GM21717 (cell line): ENCODE measurements around the gene USP12.
"Not testable (repeated sequence)": the region's sequence is repeated elsewhere in the genome, so short reads cannot be mapped to it uniquely, and the experiment has no call there.

ENCODE experiments used
- ATAC-seq: cut with Tn5 transposase; IDR thresholded peaks from one replicate; pipeline ENCODE4 v1.9.1; 2021; ENCODE audit warnings: mild to moderate bottlenecking, moderate library complexity; ENCODE audit not compliant: unreplicated experiment

The USP12 gene

DNA sequence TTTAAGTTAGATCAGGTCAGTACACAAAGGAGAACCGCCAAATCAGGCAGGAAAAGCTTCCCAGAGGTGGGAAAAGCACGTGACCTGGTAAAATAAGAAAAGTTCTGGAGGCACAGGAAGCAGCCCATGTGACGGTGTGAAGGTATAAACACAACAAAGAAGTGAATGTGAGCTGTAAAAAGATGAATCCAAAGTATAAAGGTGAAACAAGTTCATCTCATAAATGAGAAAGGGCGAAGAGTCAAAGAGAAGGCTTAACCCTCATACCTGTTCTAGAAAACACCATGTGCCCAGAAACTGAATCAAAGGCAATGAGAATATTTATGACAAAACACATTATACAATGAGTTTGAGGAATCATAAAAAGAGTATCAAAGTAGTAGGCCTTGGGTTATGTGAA is 47.0 kb downstream of the USP12 start:
- ATAC-seq, result no peak

DNA sequence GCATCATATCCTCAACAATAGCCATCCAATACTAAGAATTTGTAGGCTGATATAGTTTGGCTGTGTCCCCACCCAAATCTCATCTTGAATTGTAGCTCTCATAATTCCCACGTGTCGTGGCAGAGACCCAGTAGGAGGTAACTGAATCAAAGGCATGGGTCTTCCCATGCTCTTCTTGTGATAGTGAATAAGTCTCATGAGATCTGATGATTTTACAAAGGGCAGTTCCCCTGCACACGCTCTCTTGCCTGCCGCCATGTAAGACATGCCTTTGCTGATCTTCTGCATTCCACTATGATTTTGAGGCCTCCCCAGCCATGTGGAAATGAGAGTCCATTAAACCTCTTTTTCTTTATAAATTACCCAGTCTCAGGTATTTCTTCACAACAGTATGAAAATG is 48.2 kb downstream of the USP12 start:
- ATAC-seq, result not testable (repeated sequence)

DNA sequence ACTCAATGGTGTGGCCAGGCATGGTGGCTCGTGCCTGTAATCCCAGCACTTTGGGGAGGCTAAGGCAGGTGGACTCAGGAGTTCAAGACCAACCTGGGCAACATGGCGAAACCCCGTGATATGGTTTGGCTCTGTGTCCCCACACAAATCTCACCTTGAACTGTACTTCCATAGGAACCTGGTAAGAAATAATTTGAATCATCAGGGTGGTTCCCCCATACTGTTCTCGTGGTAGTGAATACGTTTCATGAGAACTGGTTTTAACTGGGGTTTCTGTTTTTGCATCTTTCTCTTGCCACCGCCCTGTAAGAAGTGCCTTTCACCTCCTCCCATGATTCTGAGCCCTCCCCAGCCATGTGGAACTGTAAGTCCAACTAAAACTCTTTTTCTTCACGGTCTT is 49.6 kb downstream of the USP12 start:
- no peak for ATAC-seq

DNA sequence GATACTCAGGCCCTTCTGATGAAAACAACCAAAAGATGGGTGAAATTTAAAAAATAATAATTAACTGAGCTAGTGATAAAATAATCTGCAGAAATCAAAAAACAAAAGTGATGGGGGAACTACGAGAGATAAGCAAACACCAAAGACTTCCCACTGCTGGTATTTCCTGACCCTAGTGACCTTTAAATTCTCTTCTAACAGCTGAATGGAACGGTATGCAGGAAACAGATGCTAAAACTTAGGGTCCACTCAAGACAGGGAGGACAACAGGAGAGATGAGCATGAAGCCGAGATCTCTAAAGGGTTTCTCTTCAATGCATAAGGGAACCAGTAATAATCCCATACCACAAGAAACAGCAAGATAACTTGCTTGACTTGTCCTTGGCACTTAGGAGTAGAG is 50.8 kb downstream of the USP12 start:
- no peak for ATAC-seq

DNA sequence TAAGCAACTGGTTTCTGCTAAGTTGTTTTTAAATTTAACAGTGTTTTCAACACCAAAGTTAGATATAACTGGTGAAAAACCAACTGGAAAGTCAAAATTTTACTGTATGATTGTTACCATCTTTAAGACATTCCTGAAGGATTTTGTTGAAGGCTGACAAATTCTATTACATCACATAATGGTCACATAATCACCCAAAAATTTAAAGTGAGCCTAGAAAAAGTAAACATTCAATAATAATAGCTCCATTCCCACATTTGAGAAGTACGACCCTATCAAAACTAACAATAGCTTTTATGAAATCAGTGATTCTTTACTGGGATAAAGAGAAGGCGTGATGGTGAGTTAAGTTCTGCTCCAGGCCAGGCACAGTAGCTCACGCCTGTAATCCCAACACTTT is 51.6 kb downstream of the USP12 start:
- ATAC-seq, result no peak

DNA sequence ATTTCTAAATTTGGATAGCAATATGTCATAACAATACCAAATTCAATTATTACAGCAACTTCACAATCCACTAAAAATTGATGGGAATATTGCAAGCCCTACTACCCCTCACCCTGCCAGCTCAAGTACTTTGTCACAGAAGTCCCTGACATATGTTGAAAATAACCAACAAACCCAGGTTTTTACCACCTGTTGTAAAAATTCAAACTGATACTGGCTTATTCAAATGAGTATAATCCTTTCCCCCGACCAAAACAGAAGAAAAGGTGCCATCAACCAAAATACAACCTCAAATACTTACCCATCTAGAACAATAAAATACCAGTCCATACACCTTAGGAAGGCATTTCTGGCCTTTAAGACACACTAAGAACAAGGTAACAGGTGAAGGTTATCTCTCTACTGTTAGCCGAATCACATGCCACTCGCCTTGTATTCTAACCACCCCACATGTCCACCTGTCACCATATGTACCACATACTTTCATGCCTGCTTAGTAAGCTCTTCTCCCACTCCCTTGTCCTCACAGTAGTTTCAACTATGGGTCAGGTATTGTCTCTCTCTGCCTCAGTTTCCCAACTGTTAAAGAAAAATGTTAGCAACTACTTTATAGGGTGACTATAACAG is 53.1 kb downstream of the USP12 start:
- ATAC-seq, result no peak

DNA sequence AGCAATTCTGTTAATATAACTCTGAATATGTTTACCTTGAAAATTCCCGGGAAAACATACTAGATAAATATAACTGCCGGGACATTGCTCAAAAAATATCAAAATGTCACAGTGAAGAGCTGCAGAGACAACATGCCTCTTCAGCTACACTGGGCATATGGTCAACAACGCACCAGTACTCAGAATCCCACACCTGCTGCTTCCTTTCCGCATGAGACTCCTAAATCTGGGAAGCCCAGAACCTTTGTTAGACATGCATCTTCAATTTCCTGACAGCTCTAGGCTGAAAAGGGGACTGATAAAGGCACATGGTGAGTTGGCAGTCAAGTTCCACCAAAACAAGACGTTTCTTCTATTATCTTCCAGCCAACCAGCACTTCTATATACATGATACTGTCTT is 53.7 kb downstream of the USP12 start:
- no peak for ATAC-seq

DNA sequence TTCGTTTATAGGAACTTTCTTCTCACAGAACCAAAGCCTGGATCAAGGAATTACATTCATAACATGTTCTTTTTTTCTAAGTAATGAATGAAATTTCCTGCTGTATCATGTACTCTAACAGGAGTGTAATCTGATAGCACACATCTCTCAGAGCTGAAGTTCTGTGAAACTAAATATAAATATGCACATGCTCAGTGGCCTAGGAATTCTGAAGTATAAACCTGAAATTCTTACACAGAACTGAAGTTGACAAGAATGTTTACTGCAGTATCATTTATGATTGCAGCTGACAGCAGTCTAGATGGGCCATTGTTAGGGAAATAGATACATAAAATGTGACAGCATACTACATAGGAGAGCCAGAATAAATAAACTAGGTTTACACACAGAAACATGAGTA is 54.5 kb downstream of the USP12 start:
- ATAC-seq, result no peak

DNA sequence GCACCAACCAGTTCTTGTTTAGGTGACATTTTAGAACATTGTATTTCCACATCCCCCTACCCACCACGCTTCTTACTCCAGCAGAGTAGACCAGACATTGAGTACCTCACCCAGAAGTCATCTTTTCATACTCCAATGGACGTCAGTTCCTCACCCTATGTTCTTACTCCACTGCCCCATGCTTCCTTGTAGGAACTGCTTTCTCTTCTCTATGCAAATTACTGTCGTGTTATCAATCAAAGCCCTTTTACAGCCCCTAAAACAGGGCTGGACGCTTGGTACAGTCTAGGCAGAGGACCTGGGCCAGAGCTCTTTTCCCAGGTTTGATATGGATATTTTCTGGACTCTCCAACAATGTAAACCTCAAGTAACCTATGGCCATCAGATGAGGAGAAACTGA is 58.2 kb downstream of the USP12 start:
- ATAC-seq, result no peak

DNA sequence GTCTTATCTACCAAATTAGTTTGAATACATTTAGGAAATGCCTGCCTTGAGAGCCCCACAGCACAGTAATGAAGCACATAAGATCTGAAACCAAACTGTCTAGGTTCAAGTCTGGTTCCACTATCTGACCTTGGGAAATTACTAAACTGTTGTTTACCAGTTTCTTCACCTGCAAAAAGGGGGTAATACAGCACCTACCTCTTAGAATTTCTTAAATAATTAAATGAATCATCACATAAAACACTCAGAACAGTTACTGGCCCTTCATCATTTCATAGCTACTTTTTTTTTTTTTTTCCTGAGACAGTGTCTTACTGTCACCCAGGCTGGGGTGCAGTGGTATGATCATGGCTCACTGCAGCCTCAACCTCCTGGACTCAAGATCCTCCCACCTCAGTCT is 59.6 kb downstream of the USP12 start:
- no peak for ATAC-seq

DNA sequence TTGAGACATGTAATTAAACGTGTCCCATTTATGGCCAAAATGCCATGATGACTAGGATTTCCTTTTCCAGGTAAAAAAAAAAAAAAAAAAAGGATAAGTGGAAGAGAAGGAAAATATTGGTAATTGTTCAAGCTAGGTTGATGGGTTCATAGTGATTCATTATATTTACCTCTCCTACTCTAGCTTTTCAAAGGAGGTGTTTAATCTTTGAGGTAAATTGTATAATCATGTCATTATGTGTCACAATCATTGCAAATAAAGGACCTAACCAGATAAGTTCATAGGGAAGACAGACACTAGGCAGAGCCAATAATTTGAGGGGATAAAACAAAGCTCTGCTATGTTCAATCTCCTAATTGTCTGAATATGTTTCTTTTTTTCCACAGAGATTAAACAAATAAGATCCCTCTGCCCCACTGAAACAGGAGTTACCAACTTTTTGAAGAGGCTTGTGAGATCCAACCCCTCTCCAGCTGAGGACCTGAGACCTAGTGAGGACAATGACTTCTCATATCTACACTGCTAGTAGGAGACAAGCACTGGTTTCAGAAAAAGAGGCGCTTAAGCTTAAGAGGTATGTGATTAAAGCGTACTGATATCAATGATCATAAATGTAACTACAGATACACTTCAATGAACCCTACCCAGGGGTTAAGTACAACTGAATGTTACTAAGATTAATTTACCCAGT is 61.4 kb downstream of the USP12 start:
- ATAC-seq, result no peak

DNA sequence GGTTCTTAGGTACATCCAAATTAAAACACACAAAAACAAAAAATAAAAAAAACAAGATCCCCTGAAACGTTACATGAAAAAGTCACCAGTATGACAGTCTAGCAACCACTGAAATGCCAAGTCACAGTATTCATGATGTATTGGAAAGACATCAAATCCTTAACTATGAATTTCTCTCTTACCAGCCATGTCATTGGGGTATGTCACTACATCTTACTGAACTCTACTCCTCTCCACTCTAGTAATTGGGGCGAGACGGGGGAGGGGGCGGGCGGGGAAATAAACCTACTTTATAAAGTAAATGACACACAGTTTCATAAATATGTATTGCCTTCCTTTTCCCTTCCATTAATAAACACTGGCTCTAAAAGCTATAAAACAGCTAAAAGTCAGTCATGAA is 65.5 kb downstream of the USP12 start:
- ATAC-seq, result no peak

DNA sequence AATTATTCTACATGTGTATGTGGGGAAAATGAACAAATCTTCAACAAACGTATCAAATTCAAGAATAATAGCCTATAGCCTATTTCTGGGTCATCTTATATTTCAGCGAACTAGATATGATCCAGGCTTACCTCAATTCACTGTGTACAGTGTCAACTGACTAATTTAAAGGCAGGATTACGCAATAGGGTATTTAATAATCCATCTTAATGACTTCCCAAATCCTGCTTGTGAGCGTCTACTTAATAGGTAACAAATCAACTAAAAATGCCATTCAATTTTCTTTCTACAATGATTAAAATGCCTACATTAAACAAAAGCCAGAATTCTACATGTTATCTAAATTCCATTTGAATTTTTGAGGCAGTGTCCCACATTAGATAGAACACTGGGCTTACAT is 67.0 kb downstream of the USP12 start:
- no peak for ATAC-seq

DNA sequence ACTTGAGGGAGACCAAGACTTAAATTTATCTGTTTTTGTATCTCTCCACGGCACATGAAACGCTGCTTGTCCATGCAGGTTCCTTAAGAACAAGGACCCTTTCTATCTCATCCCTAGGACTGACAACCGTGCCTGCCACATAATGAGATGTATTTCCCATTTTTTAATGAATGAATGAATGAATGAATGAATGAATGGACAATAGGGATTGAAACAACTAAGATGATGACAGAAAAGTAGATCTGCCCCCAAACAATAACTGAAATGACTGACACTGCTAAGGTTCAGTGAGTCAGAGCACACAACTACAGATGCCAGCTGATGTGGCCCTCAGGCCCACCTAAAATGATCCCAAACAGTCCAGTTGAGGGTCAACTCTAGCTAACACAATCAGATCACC is 69.8 kb downstream of the USP12 start:
- ATAC-seq, result no peak

DNA sequence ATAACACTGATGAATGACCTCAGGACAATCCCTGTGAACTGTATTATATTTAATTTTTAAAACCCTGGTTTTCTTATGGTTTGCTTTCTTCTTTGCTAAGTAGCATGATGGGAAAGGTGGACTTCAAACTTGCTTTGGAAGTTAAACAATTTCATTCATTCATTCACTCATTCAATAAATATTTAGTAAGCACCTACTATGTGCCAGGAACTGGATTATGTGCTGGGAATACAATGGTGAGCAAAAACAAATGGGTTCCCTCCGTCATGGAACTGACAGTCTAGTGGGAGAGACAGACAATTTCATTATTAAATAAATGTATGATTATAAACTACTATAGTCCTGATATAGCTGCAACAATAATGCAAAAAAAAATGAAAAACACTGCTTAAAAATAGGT is 70.3 kb downstream of the USP12 start:
- no peak for ATAC-seq

DNA sequence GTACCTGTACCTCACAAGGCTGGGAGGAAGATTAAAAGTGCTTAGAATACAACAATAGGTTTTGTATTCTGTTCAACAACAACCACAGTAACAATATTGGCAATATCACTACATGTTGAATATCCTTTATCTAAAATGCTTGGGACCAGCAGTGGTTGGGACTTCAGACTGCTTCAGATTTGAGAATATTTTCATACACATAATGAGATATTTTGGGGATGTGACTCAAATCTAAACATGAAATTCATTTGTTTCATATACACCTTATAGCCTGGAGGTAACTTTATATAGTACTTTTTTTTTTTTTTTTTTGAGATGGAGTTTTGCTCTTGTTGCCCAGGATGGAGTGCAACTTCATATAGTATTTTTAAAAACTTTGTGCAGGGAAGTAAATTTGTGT is 73.9 kb downstream of the USP12 start:
- ATAC-seq, result no peak

DNA sequence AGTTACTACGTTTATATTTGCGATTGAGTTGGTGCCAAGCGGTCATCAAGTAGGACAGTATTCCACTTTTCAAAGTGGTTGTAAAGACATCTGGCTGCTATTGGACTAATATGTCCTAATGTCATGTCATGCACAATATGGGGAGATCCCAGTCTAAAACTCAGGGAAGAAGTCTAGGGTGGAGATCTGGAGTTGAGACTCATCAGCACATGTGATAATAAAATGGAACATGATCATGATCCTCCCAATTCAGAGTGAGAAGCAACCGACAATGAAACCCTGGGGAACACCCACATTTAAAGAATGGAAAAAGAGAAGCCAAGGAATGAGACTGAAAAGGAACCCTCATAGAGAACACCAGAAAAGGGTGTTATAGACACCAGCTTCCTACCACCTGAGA is 80.2 kb downstream of the USP12 start:
- no peak for ATAC-seq

DNA sequence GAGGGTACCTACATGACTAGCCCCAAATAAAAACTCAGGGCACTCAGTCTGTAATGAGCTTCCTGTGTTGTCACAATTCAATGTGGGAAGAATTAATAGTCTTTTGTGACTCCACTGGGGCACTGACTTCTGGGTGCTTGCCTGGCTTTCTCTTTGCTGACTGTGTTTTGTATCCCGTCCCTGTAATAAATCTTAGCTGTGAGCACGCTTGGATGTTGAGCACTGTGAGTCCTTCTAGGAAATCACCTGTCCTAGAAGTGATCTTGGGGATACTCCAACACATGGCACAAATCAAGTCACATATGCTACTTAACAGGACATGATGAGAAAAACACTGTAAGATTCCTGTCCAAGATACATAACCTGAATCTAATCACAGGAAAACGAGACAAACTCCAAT is 83.0 kb downstream of the USP12 start:
- no peak for ATAC-seq

DNA sequence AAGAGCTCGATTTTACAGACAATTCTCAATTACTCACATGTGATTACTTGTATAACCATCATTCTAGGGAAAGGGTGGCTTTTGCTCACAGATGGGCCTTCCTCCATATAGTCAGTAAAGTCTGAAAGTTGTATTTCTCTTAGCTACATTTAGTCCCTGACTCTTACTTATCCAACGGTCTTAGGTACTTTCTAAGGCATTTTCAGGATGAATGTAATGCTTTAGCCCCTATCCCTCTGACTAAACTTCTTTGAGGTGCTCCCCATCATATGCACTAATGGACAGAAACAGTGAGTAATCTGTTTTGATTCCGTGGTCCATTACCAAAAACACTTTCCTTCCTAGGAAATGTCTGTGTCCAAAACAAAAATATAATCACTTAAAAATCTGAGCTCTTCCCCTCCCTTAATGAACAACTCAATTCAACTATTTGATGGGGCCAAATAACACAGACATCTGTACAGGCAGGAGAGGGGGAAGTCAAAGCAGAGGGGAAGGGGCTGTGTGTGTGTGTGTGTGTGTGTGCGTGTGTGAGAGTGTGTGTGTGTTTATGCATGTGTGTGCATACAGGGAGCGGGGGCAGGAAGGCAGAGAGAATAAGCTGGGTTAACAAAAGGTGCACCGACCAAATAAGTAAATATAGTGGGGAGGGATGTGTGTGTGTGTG is 84.9 kb downstream of the USP12 start:
- no peak for ATAC-seq

DNA sequence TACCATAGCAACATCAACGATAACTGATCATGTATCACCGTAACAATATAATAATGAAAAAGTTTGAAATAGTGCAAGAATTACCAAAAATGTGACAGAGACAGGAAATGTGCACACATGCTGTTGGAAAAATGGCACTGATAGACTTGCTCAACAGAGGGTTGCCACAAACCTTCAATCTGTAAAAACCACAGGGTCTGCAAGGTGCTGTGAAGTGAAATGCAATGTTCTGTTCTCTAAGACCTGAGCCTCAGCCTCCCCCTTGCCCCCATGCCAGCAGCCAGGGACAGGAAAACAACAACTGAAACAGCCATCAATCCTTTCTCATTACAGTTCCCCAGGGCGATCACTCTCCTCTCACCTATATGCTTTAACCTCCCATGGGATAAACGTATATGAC is 88.4 kb downstream of the USP12 start:
- no peak for ATAC-seq

DNA sequence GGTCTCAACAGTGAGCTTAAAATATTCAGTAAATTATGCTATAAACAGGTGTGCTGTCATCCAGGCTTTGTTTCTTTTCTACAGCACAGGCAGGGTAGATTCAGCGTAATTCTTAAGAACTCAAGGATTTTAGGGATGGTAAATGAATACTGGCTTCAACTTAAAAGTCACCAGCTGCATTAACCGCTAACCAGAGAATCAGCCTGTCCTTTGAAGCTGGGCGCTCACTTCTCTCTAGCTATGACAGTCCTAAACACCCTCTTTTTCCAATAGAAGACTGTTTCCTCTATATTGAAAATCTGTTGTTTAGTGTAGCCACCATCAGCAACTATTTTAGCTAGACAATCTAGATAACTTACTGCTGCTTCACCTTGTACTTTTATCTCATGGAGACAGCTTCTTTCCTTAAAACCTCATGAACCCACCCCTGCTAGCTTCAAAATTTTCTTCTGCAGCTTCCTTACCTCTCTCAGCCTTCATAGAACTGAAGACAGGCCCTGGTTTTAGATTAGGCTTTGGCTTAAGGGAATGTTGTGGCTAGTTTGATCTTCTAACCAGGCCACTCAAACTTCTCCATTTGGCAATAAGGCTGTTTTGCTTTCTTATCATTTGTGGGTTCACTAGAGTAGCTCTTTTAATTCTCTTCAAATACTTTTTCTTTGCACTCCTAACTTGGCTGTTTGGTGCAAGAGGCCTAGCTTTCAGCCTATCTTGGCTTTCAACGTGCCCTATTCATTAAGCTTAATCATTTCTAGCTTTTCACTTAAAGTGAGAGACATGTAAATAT is 89.5 kb downstream of the USP12 start:
- no peak for ATAC-seq
